IMR-90 (cell line): Measurements from ENCODE around the gene CDH13. TPM values are rescaled to one million over a fixed set of nuclear protein-coding genes. Genes with fewer than 3 reads are reported as not detected.

Experiments
- ATAC-seq: fragments of 200-7000 bp; cut with Tn5 transposase; 2 replicates; pipeline ENCODE4 v1.9.1; 2020; ENCODE audit warnings: low read depth, mild to moderate bottlenecking, moderate library complexity
- BruUV-seq: library from RNA; stranded (reverse); fragments of 400-500 nt; replicated peaks from 2 replicates; lab custom pipeline; 2021; lab: Mats Ljungman, UMichigan
- CTCF ChIA-PET: fragments of 300-600 bp; formaldehyde crosslinking; extraction: SDS; loops from one replicate; lab custom pipeline; 2021; ENCODE audit warnings: antibody characterized with exemption; lab: Yijun Ruan, JAX
- POLR2A ChIA-PET: fragments of 300-600 bp; sonication (Branson Sonifier 250); formaldehyde crosslinking; loops from one replicate; lab custom pipeline; 2022; ENCODE audit warnings: antibody characterized with exemption; ENCODE audit not compliant: unreplicated experiment; lab: Charles Lee
- DNase-seq: peaks from one replicate; pipeline ENCODE4 v3.0.0; 2013
- H2AFZ ChIP-seq: replicated peaks from 2 replicates; pipeline ENCODE3; 2013; ENCODE audit warnings: low read length, mild to moderate bottlenecking; ENCODE audit not compliant: poor library complexity
- H2AK5ac ChIP-seq: 2 replicates; pipeline ENCODE4 v1.6.1; 2013; ENCODE audit warnings: low read depth, low read length, inconsistent platforms
- H2AK9ac ChIP-seq: replicated peaks from 2 replicates; pipeline ENCODE3; 2013; ENCODE audit warnings: mild to moderate bottlenecking, low read depth, low read length, moderate library complexity; ENCODE audit not compliant: poor library complexity
- H2BK120ac ChIP-seq: 2 replicates; pipeline ENCODE4 v1.6.1; 2013; ENCODE audit warnings: low read depth, low read length, inconsistent platforms
- H2BK15ac ChIP-seq: 3 replicates; pipeline ENCODE4 v1.6.1; 2013; ENCODE audit warnings: low read depth, low read length, inconsistent platforms
- H2BK20ac ChIP-seq: 2 replicates; pipeline ENCODE4 v1.6.1; 2013; ENCODE audit warnings: low read depth, mild to moderate bottlenecking, inconsistent platforms, low read length, moderate library complexity
- H2BK5ac ChIP-seq: 2 replicates; pipeline ENCODE4 v1.6.1; 2013; ENCODE audit warnings: mild to moderate bottlenecking, low read depth, low read length, inconsistent platforms; ENCODE audit not compliant: poor library complexity, severe bottlenecking
- H3K14ac ChIP-seq: replicated peaks from 2 replicates; pipeline ENCODE4 v1.6.1; 2013; ENCODE audit warnings: low read depth, low read length, inconsistent platforms
- H3K18ac ChIP-seq: 2 replicates; pipeline ENCODE4 v1.6.1; 2013; ENCODE audit warnings: low read depth, low read length, control low read depth
- H3K23ac ChIP-seq: 2 replicates; pipeline ENCODE4 v1.6.1; 2013; ENCODE audit warnings: low read depth, low read length, inconsistent platforms
- H3K27ac ChIP-seq: 2 replicates; pipeline ENCODE4 v1.5.1; 2013; ENCODE audit warnings: mild to moderate bottlenecking, control low read depth, low read length; ENCODE audit not compliant: insufficient read depth
- H3K27me3 ChIP-seq: 2 replicates; pipeline ENCODE4 v1.6.1; 2013; ENCODE audit warnings: low read length; ENCODE audit not compliant: control insufficient read depth, insufficient read depth
- H3K36me3 ChIP-seq: 2 replicates; pipeline ENCODE4 v1.6.1; 2013; ENCODE audit warnings: low read length, mixed read lengths; ENCODE audit not compliant: control insufficient read depth, insufficient read depth
- H3K4ac ChIP-seq: 2 replicates; pipeline ENCODE4 v1.6.1; 2013; ENCODE audit warnings: low read depth, low read length, inconsistent platforms
- H3K4me1 ChIP-seq: 2 replicates; pipeline ENCODE4 v1.6.1; 2013; ENCODE audit warnings: low read length, mixed read lengths; ENCODE audit not compliant: control insufficient read depth, insufficient read depth
- H3K4me2 ChIP-seq: 2 replicates; pipeline ENCODE4 v1.6.1; 2013; ENCODE audit warnings: low read depth, mild to moderate bottlenecking, control low read depth, low read length, moderate library complexity
- H3K4me3 ChIP-seq: 2 replicates; pipeline ENCODE4 v1.5.1; 2013; ENCODE audit warnings: low read depth, mild to moderate bottlenecking, control low read depth, low read length, moderate library complexity; ENCODE audit not compliant: insufficient read depth
- H3K56ac ChIP-seq: 2 replicates; pipeline ENCODE4 v1.6.1; 2013; ENCODE audit warnings: low read length, inconsistent platforms; ENCODE audit not compliant: insufficient read depth; ENCODE audit errors: extremely low read depth
- H3K79me1 ChIP-seq, 2 experiments: 2 replicates each; pipeline ENCODE4 v1.6.1; 2013; ENCODE audit warnings: low read length in 2 of 2, inconsistent platforms in 1 of 2, low read depth in 1 of 2
- H3K9ac ChIP-seq: 2 replicates; pipeline ENCODE4 v1.6.1; 2013; ENCODE audit warnings: low read depth, low read length, control low read depth
- H3K9me1 ChIP-seq: 2 replicates; pipeline ENCODE4 v1.6.1; 2013; ENCODE audit warnings: low read length, inconsistent platforms; ENCODE audit not compliant: insufficient read depth
- H3K9me3 ChIP-seq: 2 replicates; pipeline ENCODE4 v1.6.1; 2013; ENCODE audit warnings: low read length; ENCODE audit not compliant: control insufficient read depth, insufficient read depth
- H4K20me1 ChIP-seq: 2 replicates; pipeline ENCODE4 v1.6.1; 2013; ENCODE audit warnings: low read length, inconsistent platforms; ENCODE audit not compliant: insufficient read depth
- H4K5ac ChIP-seq: 2 replicates; pipeline ENCODE4 v1.6.1; 2013; ENCODE audit warnings: mild to moderate bottlenecking, low read depth, low read length, control low read depth
- H4K8ac ChIP-seq, 2 experiments: 2 replicates each; pipeline ENCODE4 v1.6.1; 2013; ENCODE audit warnings: low read depth in 2 of 2, low read length in 2 of 2, control low read depth in 1 of 2, inconsistent platforms in 1 of 2
- H4K91ac ChIP-seq: 2 replicates; pipeline ENCODE4 v1.6.1; 2013; ENCODE audit warnings: low read depth, low read length, inconsistent platforms; ENCODE audit not compliant: insufficient read depth
- FOS ChIP-seq: fragments of 150-350 bp; IDR thresholded peaks from 2 replicates; pipeline ENCODE4 v1.6.1; 2016; ENCODE audit warnings: low read depth, low read length
- POLR2A ChIP-seq: IDR thresholded peaks from 2 replicates; pipeline ENCODE4 v1.6.1; 2012; ENCODE audit warnings: mild to moderate bottlenecking, low read depth, low read length
- RCOR1 ChIP-seq: IDR thresholded peaks from 2 replicates; pipeline ENCODE4 v1.6.1; 2012; ENCODE audit warnings: mild to moderate bottlenecking, low read length, improper control_type of control experiment; ENCODE audit not compliant: insufficient replicate concordance
- SMC3 ChIP-seq: fragments of 150-350 bp; IDR thresholded peaks from 2 replicates; pipeline ENCODE4 v1.6.1; 2016; ENCODE audit warnings: low read depth, mild to moderate bottlenecking, antibody characterized with exemption, low read length, moderate library complexity
- USF2 ChIP-seq: fragments of 150-350 bp; IDR thresholded peaks from 2 replicates; pipeline ENCODE4 v1.6.1; 2017; ENCODE audit warnings: mild to moderate bottlenecking, antibody characterized with exemption, low read length, low read depth
- WGBS, 2 experiments: methylation state at CpG; one replicate each; pipeline versions ENCODE4 v1.1.5 to v1.1.7; 2013; ENCODE audit warnings: missing lambda C conversion rate in 2 of 2; ENCODE audit not compliant: insufficient read length in 1 of 2; ENCODE audit errors: extremely low coverage in 2 of 2; 5-methylcytosine and 5-hydroxymethylcytosine counted together
- dilution Hi-C: fragments of 300-500 bp; cut with HindIII; formaldehyde crosslinking; loops from one replicate; pipeline ENCODE4 v1.14.3; 2018; ENCODE audit warnings: low sequenced_read_pairs; ENCODE audit not compliant: unreplicated experiment
- in situ Hi-C: fragments of 300-500 bp; cut with MboI; formaldehyde crosslinking; loops from 3 replicates; pipeline ENCODE4 v1.14.3; 2019; ENCODE audit warnings: low sequenced_read_pairs, inconsistent platforms, mixed read lengths
- intact Hi-C: fragments of 100-400 bp; cut with micrococcal nuclease; formaldehyde crosslinking; loops from 2 replicates; pipeline ENCODE4 v1.10.0; 2022
- polyA plus RNA-seq, 3 experiments: library from polyadenylated mRNA; depleted of rRNA; stranded (reverse); fragments of >200 nt; gene quantifications; 2 replicates each; pipeline ENCODE4 v1.2.3, GENCODE V29; 2012; ENCODE audit warnings: low replicate concordance in 1 of 3
- total RNA-seq: library from RNA; depleted of rRNA; stranded (reverse); fragments of >200 nt; gene quantifications from 2 replicates; pipeline ENCODE4 v1.2.3, GENCODE V29; 2012

CDH13 gene
- total and polyA plus RNA-seq, 2 of the 4 experiments (the other 2 are of a cell fraction), result 61.6 to 74.7 TPM

- no peak for ATAC-seq
- Histone ChIP-seq H2AK5ac (no peak overlapping the region), H4K91ac (no peak overlapping the region), H2AK9ac (no peak overlapping the region), H4K8ac (no peak overlapping the region), H4K20me1 (no peaks in the 10 kb centered on the region), H3K4ac (no peak overlapping the region), H3K4me1 (no peaks in the 10 kb centered on the region), H3K56ac (no peak overlapping the region), H2AFZ (no peak overlapping the region), H3K18ac (no peak overlapping the region), H3K23ac (no peak overlapping the region), H3K9me3 (no peaks in the 10 kb centered on the region), H3K4me2 (no peak overlapping the region), H2BK5ac (no peak overlapping the region), H3K27me3 (no peaks in the 10 kb centered on the region), H3K14ac (no peak overlapping the region), H2BK20ac (no peak overlapping the region), H3K9me1 (no peaks in the 10 kb centered on the region), H2BK120ac (no peak overlapping the region), H3K4me3 (no peak overlapping the region), H4K5ac (no peak overlapping the region), H3K79me1 (no peaks in the 10 kb centered on the region), H3K36me3 (no peaks in the 10 kb centered on the region), H2BK15ac (no peak overlapping the region), H3K9ac (no peak overlapping the region), H3K27ac (no peak overlapping the region)
- WGBS, 2 experiments, result 40% methylated on average over 1 of the region's 5 CpGs; no CpG with 5 or more reads in 1 of the 2 experiments
- TF ChIP-seq FOS (no peak), SMC3 (no peak), POLR2A (no peak), USF2 (no peak), RCOR1 (no peak)
- dilution Hi-C loops, result no loop called here
- in situ Hi-C loops, result no loop called here
- POLR2A ChIA-PET, result no interaction called here
- intact Hi-C loops, result no loop called here
- no TSS peak for BruUV-seq
- CTCF ChIA-PET, result no interaction called here
- no peak for DNase-seq
Observed at GRCh38 chr16:83603723-83604570, 977.2 kb downstream of the CDH13 start.
